HG02571 (cell line): ENCODE measurements around the gene MAMDC4.
A peak's percentile ranks its signal among the peaks of the same experiment; 100 is the strongest.

Experiments
- ATAC-seq: cut with Tn5 transposase; IDR thresholded peaks from one replicate; pipeline ENCODE4 v1.9.1; 2021; ENCODE audit warnings: mild to moderate bottlenecking, moderate library complexity; ENCODE audit not compliant: unreplicated experiment

Gene MAMDC4

DNA sequence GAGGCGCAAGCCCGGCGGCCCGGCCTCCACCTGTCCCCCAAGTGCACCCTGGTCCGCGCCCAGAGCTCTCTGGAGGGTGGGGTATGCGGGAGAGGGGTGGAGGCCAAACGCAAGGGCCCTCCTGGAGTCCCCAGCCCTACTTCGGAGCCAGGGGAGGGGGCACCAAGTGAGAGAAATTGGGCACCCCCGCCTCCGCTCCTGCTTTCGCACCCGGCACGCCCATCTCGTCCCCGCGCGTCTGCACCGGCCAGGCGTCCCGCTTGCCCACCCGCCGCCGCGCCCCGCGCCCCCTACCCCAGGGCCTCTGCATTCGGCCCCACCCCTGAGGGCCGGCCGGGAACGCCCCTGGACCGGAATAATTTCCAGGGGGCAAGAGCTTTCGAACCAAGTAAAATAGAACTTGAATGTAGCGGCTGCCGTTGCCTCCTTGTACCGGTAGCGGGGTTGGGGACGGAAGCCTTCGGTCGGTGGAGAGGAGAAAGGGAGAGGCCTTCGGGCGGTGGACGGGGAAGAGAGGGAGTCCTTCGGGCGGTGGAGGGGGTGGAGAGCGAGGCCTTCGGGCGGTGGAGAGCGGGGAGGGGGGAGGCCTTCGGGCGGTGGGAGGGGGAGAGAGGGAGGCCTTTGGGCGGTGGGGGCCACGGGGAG, 3.6 kb upstream of the MAMDC4 start:
- peak; percentile 3 for ATAC-seq

DNA sequence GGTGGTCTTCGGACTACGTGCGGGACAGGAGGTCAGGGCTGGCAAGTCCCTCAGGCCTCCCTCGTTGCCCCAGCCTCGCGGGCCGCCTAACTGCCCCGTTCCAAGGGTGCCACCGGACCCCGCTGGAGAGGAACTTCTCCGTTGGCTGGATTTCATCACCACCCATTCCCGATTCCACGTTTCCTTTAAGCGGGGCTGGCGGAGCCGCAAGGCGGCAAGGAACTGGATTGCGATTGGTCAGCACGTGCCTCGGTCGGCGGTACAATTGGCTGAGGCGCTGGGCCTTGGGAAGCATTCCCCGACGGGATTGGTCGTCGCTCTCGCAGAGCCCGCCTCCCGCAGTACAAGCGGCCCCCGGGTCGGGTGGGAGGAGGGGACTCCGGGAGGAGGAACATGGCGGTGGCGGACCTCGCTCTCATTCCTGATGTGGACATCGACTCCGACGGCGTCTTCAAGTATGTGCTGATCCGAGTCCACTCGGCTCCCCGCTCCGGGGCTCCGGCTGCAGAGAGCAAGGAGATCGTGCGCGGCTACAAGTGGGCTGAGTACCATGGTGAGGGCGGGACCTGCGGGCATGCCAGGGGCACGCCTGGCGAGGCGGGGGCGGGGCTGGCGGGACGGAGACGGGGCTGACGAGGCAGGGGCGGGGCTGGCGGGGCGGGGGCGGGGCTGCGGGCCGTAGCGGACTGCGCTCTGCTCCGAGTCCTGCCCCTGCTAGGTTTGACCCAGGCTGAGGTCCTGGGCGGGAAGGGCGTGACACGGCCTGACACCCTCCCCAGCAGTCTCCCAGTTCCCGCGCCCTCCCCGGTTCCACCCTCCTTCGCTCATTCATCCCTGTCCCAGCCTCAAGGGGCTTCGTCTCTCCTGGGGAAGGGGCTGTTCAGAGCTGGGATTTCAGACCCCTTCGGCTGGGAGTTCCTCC, 2.8 kb upstream of the MAMDC4 start, which contains the start of gene PHPT1:
PHPT1 (plus strand) TSS at position 372 of the 922 bp plus-strand sequence; CDS start at position 394, 22 bp downstream.
- peak; percentile 73 for ATAC-seq

DNA sequence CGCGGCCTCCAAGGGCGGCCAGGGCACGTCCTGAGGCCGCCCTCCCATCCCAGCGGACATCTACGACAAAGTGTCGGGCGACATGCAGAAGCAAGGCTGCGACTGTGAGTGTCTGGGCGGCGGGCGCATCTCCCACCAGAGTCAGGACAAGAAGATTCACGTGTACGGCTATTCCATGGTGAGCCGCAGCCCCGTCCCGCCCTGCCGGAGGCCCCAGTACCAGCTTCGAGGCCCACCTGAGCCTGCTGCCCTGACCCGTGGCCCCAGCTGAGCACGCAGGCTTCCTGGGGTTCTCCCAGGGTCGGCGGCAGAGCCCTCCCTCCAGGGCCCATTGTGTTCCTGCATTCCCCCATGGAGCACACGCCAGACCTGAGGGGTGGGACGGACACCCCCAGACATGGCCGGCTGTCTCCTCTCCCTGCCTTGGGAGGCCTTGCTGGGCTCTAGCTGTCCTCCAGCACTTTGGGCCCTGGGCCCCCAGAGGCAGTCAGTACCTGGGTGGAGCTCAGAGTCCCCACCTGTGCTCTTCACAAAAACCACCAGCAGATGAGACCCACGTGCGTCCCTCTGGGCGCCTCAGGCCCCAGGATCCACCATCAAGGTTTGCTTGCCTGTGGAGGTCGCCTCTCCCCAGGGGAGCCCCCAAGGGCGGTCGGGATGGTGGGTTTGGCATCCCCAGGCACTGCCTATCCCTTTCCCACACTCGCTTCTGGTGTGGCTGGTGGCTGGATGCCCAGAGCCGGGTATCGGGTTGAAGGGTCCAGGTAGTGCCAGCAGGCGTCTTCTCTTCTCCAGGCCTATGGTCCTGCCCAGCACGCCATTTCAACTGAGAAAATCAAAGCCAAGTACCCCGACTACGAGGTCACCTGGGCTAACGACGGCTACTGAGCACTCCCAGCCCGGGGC, 1.9 kb upstream of the MAMDC4 start:
- ATAC-seq = no peak

DNA sequence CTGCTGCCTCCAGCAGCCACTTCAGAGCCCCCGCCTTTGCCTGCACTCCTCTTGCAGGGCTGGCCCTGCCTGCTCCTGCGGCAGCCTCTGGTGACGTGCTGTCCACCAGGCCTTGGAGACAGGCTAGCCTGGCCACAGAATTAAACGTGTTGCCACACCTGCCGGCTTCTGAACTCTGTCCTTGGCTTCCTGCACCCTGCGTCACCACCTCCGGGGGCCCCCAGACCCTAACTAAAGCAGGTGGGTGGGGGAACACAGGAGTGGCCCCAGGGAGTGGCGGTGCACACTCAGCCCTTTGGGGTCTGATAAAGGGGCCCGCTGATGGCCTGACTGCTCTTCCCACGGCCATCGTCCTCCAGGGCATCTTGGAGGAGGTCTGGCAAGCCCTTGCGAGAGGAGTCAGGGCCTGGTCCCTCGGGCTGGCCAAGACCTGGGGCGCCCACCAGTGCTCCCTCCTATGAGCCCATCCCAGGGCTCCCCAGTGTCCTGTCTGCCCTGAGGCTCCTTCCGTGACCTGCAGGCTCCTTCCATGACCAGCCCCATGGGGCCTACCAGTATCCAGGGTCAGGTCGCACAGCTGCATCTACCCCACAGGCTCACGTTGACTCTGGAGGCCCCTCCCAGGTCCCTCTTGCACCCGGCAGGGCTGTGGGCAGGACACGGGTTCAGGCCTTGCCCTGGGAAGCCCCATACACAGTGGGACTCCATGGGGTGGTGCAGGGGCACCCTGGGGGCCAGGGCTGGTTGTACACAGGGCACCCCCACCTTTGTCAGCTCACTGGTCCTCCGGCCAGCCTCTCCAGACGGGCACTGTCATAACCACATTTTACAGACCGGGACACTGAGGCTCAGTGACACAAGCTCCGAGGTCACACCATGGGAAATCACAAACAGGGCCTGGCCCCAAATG, 1.0 kb upstream of the MAMDC4 start:
- no peak for ATAC-seq

DNA sequence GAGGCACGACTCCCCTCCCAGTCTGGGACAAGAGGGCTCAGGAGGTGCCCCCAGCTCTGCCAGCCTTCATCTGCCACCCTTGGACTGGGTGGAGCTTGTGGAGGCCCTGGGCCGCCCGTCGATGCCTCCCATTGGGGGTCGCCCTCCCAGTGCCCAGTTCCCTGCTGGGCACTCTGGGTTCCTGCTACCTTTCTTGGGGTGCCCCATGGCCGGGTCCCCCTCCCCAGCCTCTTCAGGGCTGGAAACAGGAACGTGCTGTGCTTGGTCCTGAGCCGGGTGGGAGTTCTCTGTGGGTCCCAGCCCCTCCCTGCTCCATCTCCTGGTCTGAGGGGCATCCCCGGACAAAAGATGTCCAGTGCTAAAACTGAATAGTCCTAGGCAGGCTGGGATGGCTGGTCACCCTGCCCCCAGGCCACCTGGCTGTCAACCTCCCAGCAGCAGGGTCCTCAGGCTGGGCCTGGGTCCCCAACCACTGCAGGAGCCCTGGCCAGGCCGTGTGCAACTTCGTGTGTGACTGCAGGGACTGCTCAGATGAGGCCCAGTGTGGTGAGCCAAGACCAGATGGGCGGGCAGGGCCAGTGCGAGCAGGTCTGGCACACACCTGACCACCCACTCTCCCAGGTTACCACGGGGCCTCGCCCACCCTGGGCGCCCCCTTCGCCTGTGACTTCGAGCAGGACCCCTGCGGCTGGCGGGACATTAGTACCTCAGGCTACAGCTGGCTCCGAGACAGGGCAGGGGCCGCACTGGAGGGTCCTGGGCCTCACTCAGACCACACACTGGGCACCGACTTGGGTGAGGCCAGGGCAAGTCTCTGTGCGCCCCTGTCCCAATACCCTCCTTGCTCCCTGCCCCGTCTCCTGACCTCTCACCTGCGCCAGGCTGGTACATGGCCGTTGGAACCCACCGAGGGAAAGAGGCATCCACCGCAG, 784 bp downstream of the MAMDC4 start:
- ATAC-seq = no peak

- ATAC-seq = no peak
Measured at GRCh38 chr9:136853596-136854112, 1.5 kb downstream of the MAMDC4 start.

- no peak for ATAC-seq
Measured at GRCh38 chr9:136854113-136854841, 2.1 kb downstream of the MAMDC4 start.

GRCh38 chr9:136854842-136855460, 2.8 kb downstream of the MAMDC4 start:
- ATAC-seq = no peak

DNA sequence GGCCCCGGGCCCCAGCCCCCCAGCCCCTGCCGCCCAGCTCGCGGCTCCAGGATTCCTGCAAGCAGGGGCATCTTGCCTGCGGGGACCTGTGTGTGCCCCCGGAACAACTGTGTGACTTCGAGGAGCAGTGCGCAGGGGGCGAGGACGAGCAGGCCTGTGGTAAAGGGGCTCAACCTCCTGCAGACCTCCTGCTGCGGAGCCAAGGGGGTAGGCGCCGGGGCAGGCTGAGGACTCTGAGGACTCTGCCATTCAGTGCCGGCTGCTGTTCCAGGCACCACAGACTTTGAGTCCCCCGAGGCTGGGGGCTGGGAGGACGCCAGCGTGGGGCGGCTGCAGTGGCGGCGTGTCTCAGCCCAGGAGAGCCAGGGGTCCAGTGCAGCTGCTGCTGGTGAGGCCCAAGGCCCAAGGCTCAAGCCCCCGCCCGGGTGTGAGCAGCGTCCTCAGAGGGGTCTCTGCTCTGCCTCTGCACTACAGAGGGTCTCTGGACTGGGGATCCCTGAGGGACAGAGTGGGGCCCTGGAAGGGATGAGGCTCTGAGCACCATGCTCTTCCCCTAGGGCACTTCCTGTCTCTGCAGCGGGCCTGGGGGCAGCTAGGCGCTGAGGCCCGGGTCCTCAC, 3.4 kb downstream of the MAMDC4 start:
- ATAC-seq = no peak

GRCh38 chr9:136856079-136856476, 3.9 kb downstream of the MAMDC4 start:
- no peak for ATAC-seq

DNA sequence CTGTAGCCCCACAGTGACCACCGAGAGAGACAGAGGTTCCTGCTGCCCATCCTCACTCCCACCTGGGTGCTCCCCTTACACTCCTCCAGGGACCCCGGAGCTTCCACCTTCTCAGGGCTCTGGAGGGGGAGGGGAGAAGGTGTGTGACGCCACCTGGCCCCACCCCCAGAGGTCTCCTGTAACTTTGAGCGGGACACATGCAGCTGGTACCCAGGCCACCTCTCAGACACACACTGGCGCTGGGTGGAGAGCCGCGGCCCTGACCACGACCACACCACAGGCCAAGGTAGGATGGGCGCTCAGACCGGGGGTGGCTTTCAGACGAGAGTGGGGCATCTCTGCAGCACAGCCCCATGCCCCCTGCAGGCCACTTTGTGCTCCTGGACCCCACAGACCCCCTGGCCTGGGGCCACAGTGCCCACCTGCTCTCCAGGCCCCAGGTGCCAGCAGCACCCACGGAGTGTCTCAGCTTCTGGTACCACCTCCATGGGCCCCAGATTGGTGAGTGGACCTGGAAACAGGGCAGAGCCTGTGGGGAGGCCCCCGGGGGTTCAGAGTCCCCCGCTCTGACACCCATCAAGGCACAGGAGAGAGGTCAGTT, 4.5 kb downstream of the MAMDC4 start:
- no peak for ATAC-seq

- no peak for ATAC-seq
Measured at GRCh38 chr9:136857166-136857565, 5.0 kb downstream of the MAMDC4 start.

DNA sequence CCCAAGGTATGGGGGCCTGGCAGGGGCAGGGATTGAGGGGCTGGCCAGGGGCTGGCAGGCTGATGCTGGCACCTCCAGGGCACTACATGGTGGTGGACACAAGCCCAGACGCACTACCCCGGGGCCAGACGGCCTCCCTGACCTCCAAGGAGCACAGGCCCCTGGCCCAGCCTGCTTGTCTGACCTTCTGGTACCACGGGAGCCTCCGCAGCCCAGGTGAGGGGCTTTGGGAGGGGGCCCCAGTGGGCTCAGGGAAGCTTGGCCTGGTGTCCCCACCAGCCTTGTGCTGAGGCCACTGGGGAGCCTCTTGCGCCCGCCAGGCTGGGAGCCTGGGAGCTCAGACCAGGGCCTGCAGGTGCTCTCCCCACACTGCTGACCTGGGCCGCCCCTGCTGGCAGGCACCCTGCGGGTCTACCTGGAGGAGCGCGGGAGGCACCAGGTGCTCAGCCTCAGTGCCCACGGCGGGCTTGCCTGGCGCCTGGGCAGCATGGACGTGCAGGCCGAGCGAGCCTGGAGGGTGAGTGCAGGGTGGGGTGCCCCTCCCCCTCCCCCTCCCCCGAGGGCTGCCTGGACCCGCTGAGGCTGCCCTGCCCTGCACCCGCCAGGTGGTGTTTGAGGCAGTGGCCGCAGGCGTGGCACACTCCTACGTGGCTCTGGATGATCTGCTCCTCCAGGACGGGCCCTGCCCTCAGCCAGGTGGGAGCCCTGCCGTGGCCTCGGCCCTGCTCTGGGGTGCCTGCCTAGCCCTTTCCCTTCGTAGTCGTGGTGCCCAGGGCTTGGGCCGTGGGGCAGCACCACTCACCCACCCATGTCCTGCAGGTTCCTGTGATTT, 5.7 kb downstream of the MAMDC4 start:
- no peak for ATAC-seq

DNA sequence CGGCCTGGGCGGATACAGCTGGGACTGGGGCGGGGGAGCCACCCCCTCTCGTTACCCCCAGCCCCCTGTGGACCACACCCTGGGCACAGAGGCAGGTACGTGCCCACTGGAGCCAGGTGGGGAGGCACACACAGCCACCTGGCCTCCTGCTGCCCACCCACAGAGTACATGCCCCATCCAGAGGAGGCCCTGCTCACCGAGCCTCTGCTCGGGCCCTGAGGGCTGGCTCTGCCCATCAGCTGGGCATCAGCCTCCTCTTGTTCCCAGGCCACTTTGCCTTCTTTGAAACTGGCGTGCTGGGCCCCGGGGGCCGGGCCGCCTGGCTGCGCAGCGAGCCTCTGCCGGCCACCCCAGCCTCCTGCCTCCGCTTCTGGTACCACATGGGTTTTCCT, 6.3 kb downstream of the MAMDC4 start:
- ATAC-seq = no peak

DNA sequence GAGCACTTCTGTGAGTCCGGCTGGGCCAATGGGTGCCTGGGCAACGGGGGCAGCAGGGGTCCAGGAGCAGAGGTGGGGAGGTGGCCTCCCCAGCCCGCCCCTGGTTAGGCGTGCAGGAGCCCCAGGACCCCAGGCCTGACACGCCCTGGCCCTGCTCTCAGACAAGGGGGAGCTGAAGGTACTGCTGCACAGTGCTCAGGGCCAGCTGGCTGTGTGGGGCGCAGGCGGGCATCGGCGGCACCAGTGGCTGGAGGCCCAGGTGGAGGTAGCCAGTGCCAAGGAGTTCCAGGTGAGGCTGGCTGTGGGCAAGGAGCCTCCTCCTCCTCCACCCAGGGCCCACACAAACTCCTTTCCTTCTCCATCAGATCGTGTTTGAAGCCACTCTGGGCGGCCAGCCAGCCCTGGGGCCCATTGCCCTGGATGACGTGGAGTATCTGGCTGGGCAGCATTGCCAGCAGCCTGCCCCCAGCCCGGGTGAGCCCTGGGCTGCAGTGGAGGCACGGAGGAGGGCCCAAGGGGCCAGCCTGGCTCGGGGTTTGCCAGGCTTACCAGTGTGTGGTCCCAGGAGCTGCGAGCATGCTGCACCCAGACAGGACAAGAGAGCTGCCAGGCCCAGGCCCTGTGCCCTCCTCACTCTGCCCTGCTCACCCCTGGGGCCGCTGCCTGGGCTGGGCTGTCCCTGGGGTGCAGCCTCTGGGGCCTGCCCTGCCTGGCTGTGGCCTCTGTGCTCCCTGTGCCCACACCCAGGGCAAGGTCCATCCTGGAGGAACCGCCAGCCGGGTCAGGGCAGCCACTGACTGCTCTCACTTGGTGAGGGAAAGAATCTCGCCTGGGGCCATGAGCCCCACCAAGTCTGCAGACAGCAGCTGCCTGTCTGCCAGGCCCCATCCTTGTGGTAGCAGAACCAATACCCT, 7.0 kb downstream of the MAMDC4 start:
- ATAC-seq = no peak
